ENCODE measurements around the gene IL1RAPL2. TPM values are rescaled to one million over a fixed set of nuclear protein-coding genes. Genes with fewer than 3 reads are reported as not detected.

IL1RAPL2 gene
- total and polyA plus RNA-seq, 2 of the 4 experiments (the other 2 are of a cell fraction) = 0.03 TPM; not detected in 1

- intact Hi-C loops (cut with micrococcal nuclease) = no loop called here
- Histone ChIP-seq H3K79me1 (ENCODE audit: low read depth in 1 of 2, low read length in 2 of 2) (no peaks in the 10 kb centered on the region), H2AK9ac (replicated peaks; ENCODE audit: low read depth, low read length, poor library complexity) (no peak overlapping the region), H2AK5ac (ENCODE audit: low read depth, low read length) (no peak overlapping the region), H3K23ac (ENCODE audit: low read depth, low read length) (no peak overlapping the region), H3K56ac (ENCODE audit: extremely low read depth, insufficient read depth, low read length) (no peak overlapping the region), H3K4me3 (ENCODE audit: insufficient read depth, low read depth, low read length) (no peak overlapping the region), H3K9me3 (ENCODE audit: control insufficient read depth, insufficient read depth, low read length) (no peaks in the 10 kb centered on the region), H3K27me3 (ENCODE audit: control insufficient read depth, insufficient read depth, low read length) (no peaks in the 10 kb centered on the region; the same call in none of the 2 replicates), H2BK5ac (ENCODE audit: low read depth, low read length, poor library complexity, severe bottlenecking) (no peak overlapping the region), H3K4ac (ENCODE audit: low read depth, low read length) (no peak overlapping the region), H3K36me3 (ENCODE audit: control insufficient read depth, insufficient read depth, low read length) (no peaks in the 10 kb centered on the region), H2AFZ (replicated peaks; ENCODE audit: low read length, poor library complexity) (no peak overlapping the region), H3K9me1 (ENCODE audit: insufficient read depth, low read length) (no peaks in the 10 kb centered on the region), H4K5ac (ENCODE audit: low read depth, low read length) (no peak overlapping the region), H2BK20ac (ENCODE audit: low read depth, low read length) (no peak overlapping the region), H2BK120ac (ENCODE audit: low read depth, low read length) (no peak overlapping the region), H3K4me2 (ENCODE audit: low read depth, low read length) (no peak overlapping the region), H2BK15ac (ENCODE audit: low read depth, low read length) (no peak overlapping the region), H3K27ac (ENCODE audit: insufficient read depth, low read length) (no peak overlapping the region), H4K20me1 (ENCODE audit: insufficient read depth, low read length) (no peaks in the 10 kb centered on the region), H3K14ac (replicated peaks; ENCODE audit: low read depth, low read length) (no peak overlapping the region), H4K91ac (ENCODE audit: insufficient read depth, low read depth, low read length) (no peak overlapping the region), H3K18ac (ENCODE audit: low read depth, low read length) (no peak overlapping the region), H3K9ac (ENCODE audit: low read depth, low read length) (no peak overlapping the region), H3K4me1 (ENCODE audit: control insufficient read depth, insufficient read depth, low read length) (no peaks in the 10 kb centered on the region), H4K8ac (ENCODE audit: low read depth in 2 of 2, low read length in 2 of 2) (no peak overlapping the region)
- dilution Hi-C loops (cut with HindIII; ENCODE audit: low sequenced_read_pairs, unreplicated experiment) = no loop called here
- ATAC-seq (ENCODE audit: low read depth) = no peak
- ChIA-PET POLR2A (ENCODE audit: unreplicated experiment) (no interaction called here), CTCF (no interaction called here)
- WGBS, 2 experiments (ENCODE audit: extremely low coverage in 2 of 2, insufficient read length in 1 of 2) = no CpG with 5 or more reads among the region's 2 CpGs
- TF ChIP-seq POLR2A (IDR thresholded peaks at IDR 0.05; ENCODE audit: low read depth, low read length) (no peak), RAD21 (IDR thresholded peaks at IDR 0.05; ENCODE audit: low read length) (no peak), FOS (IDR thresholded peaks at IDR 0.05; ENCODE audit: low read depth, low read length) (no peak), MAZ (IDR thresholded peaks at IDR 0.05; ENCODE audit: borderline replicate concordance, low read depth, low read length) (no peak), MAFK (IDR thresholded peaks at IDR 0.05; ENCODE audit: low read depth, low read length) (no peak), RCOR1 (IDR thresholded peaks at IDR 0.05; ENCODE audit: insufficient replicate concordance, low read length) (no peak), RFX5 (IDR thresholded peaks at IDR 0.05; ENCODE audit: low read depth, low read length) (no peak), CEBPB (IDR thresholded peaks at IDR 0.05; ENCODE audit: low read depth, low read length) (no peak), BHLHE40 (IDR thresholded peaks at IDR 0.05; ENCODE audit: low read depth, low read length) (no peak), MXI1 (IDR thresholded peaks at IDR 0.05; ENCODE audit: borderline replicate concordance, low read depth, low read length) (no peak), CHD1 (IDR thresholded peaks at IDR 0.05; ENCODE audit: low read depth, low read length) (no peak), ELK1 (IDR thresholded peaks at IDR 0.05; ENCODE audit: borderline replicate concordance, low read depth, low read length) (no peak), NFE2L2 (IDR thresholded peaks at IDR 0.05; ENCODE audit: low read depth, low read length) (no peak), SMC3 (IDR thresholded peaks at IDR 0.05; ENCODE audit: low read depth, low read length) (no peak)
- TF ChIP-seq, protein P1, sequence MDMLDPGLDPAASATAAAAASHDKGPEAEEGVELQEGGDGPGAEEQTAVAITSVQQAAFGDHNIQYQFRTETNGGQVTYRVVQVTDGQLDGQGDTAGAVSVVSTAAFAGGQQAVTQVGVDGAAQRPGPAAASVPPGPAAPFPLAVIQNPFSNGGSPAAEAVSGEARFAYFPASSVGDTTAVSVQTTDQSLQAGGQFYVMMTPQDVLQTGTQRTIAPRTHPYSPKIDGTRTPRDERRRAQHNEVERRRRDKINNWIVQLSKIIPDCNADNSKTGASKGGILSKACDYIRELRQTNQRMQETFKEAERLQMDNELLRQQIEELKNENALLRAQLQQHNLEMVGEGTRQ (IDR thresholded peaks at IDR 0.05; ENCODE audit: low read depth, low read length) = no peak
- TF ChIP-seq, protein P2, sequence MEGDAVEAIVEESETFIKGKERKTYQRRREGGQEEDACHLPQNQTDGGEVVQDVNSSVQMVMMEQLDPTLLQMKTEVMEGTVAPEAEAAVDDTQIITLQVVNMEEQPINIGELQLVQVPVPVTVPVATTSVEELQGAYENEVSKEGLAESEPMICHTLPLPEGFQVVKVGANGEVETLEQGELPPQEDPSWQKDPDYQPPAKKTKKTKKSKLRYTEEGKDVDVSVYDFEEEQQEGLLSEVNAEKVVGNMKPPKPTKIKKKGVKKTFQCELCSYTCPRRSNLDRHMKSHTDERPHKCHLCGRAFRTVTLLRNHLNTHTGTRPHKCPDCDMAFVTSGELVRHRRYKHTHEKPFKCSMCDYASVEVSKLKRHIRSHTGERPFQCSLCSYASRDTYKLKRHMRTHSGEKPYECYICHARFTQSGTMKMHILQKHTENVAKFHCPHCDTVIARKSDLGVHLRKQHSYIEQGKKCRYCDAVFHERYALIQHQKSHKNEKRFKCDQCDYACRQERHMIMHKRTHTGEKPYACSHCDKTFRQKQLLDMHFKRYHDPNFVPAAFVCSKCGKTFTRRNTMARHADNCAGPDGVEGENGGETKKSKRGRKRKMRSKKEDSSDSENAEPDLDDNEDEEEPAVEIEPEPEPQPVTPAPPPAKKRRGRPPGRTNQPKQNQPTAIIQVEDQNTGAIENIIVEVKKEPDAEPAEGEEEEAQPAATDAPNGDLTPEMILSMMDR (conservative IDR thresholded peaks at IDR 0.05; ENCODE audit: low read depth, low read length) = no peak
- BruUV-seq (replicated peaks) = no TSS peak
- in situ Hi-C loops (cut with MboI; ENCODE audit: low sequenced_read_pairs) = no loop called here
- DNase-seq = no peak
These were observed 1193.6 kb downstream of the IL1RAPL2 start for GRCh38 chrX:105759598-105759997.
